ENCODE data around the gene ISM1.

- TF ChIP-seq POLR2AphosphoS5 (IDR thresholded peaks at IDR 0.05; ENCODE audit: low read depth, low read length) = no peak
- TF ChIP-seq TAF1 (IDR thresholded peaks at IDR 0.05; ENCODE audit: low read depth, low read length) = no peak
- no peak for TF ChIP-seq POLR2A (IDR thresholded peaks at IDR 0.05; ENCODE audit: low read depth, low read length)
Observed at GRCh38 chr20:13289031-13289430, 68.0 kb downstream of the ISM1 start.

All from GM12891 (cell line).